SH-SY5Y (cell line): Measurements from ENCODE around the gene SLC12A5.

Source experiments
- GATA2 ChIP-seq: IDR thresholded peaks from 2 replicates; pipeline ENCODE4 v1.6.1; 2011; ENCODE audit warnings: mild to moderate bottlenecking, low read depth, low read length
- GATA3 ChIP-seq: IDR thresholded peaks from 2 replicates; pipeline ENCODE4 v1.6.1; 2011; ENCODE audit warnings: low read depth, mild to moderate bottlenecking, low read length, moderate library complexity

- TF ChIP-seq GATA3 = no peak
- TF ChIP-seq GATA2 = no peak
Observed at GRCh38 chr20:46081074-46081473, 52.1 kb downstream of the SLC12A5 start.
